ENCODE data around the gene PEAK3. TPM values are rescaled to one million over a fixed set of nuclear protein-coding genes. Genes with fewer than 3 reads are reported as not detected.

The PEAK3 gene
- total and polyA plus RNA-seq, 2 donors (not counting 1 experiment from before 2014, with no cell fraction given): 0.18 to 0.71 TPM

DNA sequence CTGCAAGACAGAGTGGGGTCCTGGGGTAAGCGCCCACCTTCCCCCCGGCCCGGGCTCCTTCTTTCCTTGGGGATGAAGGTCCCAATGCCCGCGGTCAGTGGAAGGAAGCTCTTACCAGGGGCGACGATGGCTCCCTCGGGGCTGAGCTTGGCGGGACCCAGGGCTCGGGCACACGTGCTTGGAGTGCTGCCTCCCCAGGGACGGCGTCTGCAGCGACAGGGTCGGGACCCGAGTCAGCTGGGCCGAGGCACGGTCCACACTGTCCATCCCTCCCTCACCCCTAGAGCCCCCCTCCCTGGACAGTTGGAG, 29.2 kb downstream of the PEAK3 start:
- Histone ChIP-seq H3K79me2 (ENCODE audit: control insufficient read depth, insufficient read depth, low read length) (peaks cover 4% of the 10 kb centered on the region), H3K27ac (ENCODE audit: low read length in 2 of 2) (no peak overlapping the region), H2AFZ (ENCODE audit: insufficient read depth, low read depth, low read length, poor library complexity, severe bottlenecking) (peak overlapping the region; percentile 86), H3K36me3 (replicated peaks in 1 of 2; ENCODE audit: control extremely low read depth in 1 of 2, control insufficient read depth in 1 of 2, extremely low read depth in 1 of 2, insufficient read depth in 2 of 2, low read length in 1 of 2) (peaks cover 0 to 8% of the 10 kb centered on the region in 2 experiments), H3K9ac (ENCODE audit: low read length) (peak overlapping the region; percentile 72), H3K4me1 (ENCODE audit: control insufficient read depth in 2 of 2, insufficient read depth in 2 of 2, low read length in 2 of 2) (peaks cover 51 to 63% of the 10 kb centered on the region in 2 donors), H3K9me3 (ENCODE audit: control extremely low read depth in 1 of 3, control insufficient read depth in 2 of 3, insufficient read depth in 1 of 3, low read length in 2 of 3) (peaks cover 0 to 15% (median 0%) of the 10 kb centered on the region in 3 donors), H4K20me1 (ENCODE audit: control insufficient read depth, insufficient read depth, low read length, poor library complexity, severe bottlenecking) (peaks cover 37% of the 10 kb centered on the region), H3K4me3 (ENCODE audit: control extremely low read depth in 1 of 5, extremely low read depth in 1 of 5, insufficient read depth in 1 of 5, low read depth in 2 of 5, low read length in 4 of 5) (peak overlapping the region; percentile 11 to 70 (median 55)), H3K4me2 (replicated peaks; ENCODE audit: low read depth, low read length, poor library complexity, severe bottlenecking) (peak overlapping the region; percentile 100), H3K27me3 (replicated peaks in 1 of 4; ENCODE audit: control extremely low read depth in 1 of 4, control insufficient read depth in 3 of 4, insufficient read depth in 4 of 4, low read length in 3 of 4) (peaks cover 0 to 38% (median 14%) of the 10 kb centered on the region in 4 experiments)
- no peaks in the 10 kb centered on the region for H3K27me3 Mint-ChIP-seq
- DNase-seq (no peak), ATAC-seq (ENCODE audit: low read depth) (peak; percentile 2)
- H3K9me3 Mint-ChIP-seq (ENCODE audit: insufficient read depth): no peaks in the 10 kb centered on the region
- H3K4me1 Mint-ChIP-seq: peaks cover 37% of the 10 kb centered on the region
- H3K27ac Mint-ChIP-seq: no peak overlapping the region
- 5% methylated on average over 18 of the region's 18 CpGs for WGBS (ENCODE audit: insufficient coverage)
- TF ChIP-seq EZH2 (IDR thresholded peaks at IDR 0.05; ENCODE audit: borderline replicate concordance, insufficient read depth, low read depth, low read length, poor library complexity, severe bottlenecking) (no peak), CTCF (IDR thresholded peaks at IDR 0.05) (no peak)
- intact Hi-C loops (cut with micrococcal nuclease): loop anchor here (1.0 to 5.0 kb wide), 3 partner anchors 16 to 35 kb away; partner anchors contain the start of genes PLEKHJ1 and SF3A2
- CTCF ChIA-PET: interaction anchor here (1.0 to 6.3 kb wide), 11 partner anchors 9 to 139 kb away, joined by 3 to 63 read pairs (median 7); partner anchors contain the start of gene PLEKHJ1
- H3K4me3 Mint-ChIP-seq: peak overlapping the region; percentile 88
- POLR2A ChIA-PET: interaction anchor here (1.3 to 8.8 kb wide), 5 partner anchors 13 to 80 kb away, joined by 3 to 134 read pairs (median 10); no protein-coding TSS in a partner anchor

Measured in B cell (primary cell).